Measurements from ENCODE around the gene KIF4B. TPM values are rescaled to one million over a fixed set of nuclear protein-coding genes. Genes with fewer than 3 reads are reported as not detected.

KIF4B gene
- total and polyA plus RNA-seq, 7 donors: 0.01 to 0.54 (median 0.05) TPM; not detected in 2

- H3K36me3 ChIP-seq (ENCODE audit: insufficient read depth in 1 of 2, low read depth in 1 of 2): no peaks in the 10 kb centered on the region
- no peaks in the 10 kb centered on the region for H3K27me3 ChIP-seq (ENCODE audit: insufficient read depth in 3 of 3, low read length in 2 of 3)
- H3K9me3 ChIP-seq: no peaks in the 10 kb centered on the region
- TF ChIP-seq CTCF (IDR thresholded peaks at IDR 0.05): no peak
- no peak overlapping the region for H3K4me3 ChIP-seq
- no peak overlapping the region for H3K27ac ChIP-seq
- 7 to 20% (median 14%) methylated on average over 1 of the region's 1 CpG for WGBS, 3 donors
- ATAC-seq (no peak), DNase-seq (no peak)
- no peaks in the 10 kb centered on the region for H3K4me1 ChIP-seq
- intact Hi-C loops (cut with DNase I): no loop called here
Measured at GRCh38 chr5:155049569-155050383, 36.2 kb downstream of the KIF4B start.

- no peak for TF ChIP-seq CTCF (IDR thresholded peaks at IDR 0.05)
- ATAC-seq (no peak), DNase-seq (no peak)
- H3K36me3 ChIP-seq (ENCODE audit: insufficient read depth in 1 of 2, low read depth in 1 of 2): no peaks in the 10 kb centered on the region
- no peak overlapping the region for H3K27ac ChIP-seq
- intact Hi-C loops (cut with DNase I): no loop called here
- no peak overlapping the region for H3K4me3 ChIP-seq
- WGBS, 3 donors: 59 to 69% (median 63%) methylated on average over 5 of the region's 5 CpGs
- H3K27me3 ChIP-seq (ENCODE audit: insufficient read depth in 3 of 3, low read length in 2 of 3): no peaks in the 10 kb centered on the region
- no peaks in the 10 kb centered on the region for H3K9me3 ChIP-seq
- H3K4me1 ChIP-seq: no peaks in the 10 kb centered on the region
Measured at GRCh38 chr5:155050384-155051019, 36.9 kb downstream of the KIF4B start.

GRCh38 chr5:155052532-155052931 lies 39.0 kb downstream of the KIF4B start:
- intact Hi-C loops (cut with DNase I): no loop called here
- H3K27ac ChIP-seq: no peak overlapping the region
- WGBS, 3 donors: 53 to 55% (median 54%) methylated on average over 4 of the region's 4 CpGs

GRCh38 chr5:155053501-155053900 lies 39.9 kb downstream of the KIF4B start:
- ATAC-seq (no peak), DNase-seq (no peak)
- H3K27ac ChIP-seq: no peak overlapping the region
- no peaks in the 10 kb centered on the region for H3K27me3 ChIP-seq (ENCODE audit: insufficient read depth in 3 of 3, low read length in 2 of 3)
- intact Hi-C loops (cut with DNase I): no loop called here
- no peak for TF ChIP-seq CTCF (IDR thresholded peaks at IDR 0.05)
- no peaks in the 10 kb centered on the region for H3K4me1 ChIP-seq
- no peaks in the 10 kb centered on the region for H3K9me3 ChIP-seq
- no peaks in the 10 kb centered on the region for H3K36me3 ChIP-seq (ENCODE audit: insufficient read depth in 1 of 2, low read depth in 1 of 2)
- H3K4me3 ChIP-seq: no peak overlapping the region
- 11 to 17% (median 13%) methylated on average over 4 of the region's 4 CpGs for WGBS, 3 donors

More at GRCh38 chr5:155052532-155052931, 39.0 kb downstream of the KIF4B start:
- DNase-seq (no peak), ATAC-seq (no peak)
- Histone ChIP-seq H3K4me1 (no peaks in the 10 kb centered on the region), H3K9me3 (no peaks in the 10 kb centered on the region), H3K4me3 (no peak overlapping the region), H3K27me3 (ENCODE audit: insufficient read depth in 3 of 3, low read length in 2 of 3) (no peaks in the 10 kb centered on the region), H3K36me3 (ENCODE audit: insufficient read depth in 1 of 2, low read depth in 1 of 2) (no peaks in the 10 kb centered on the region)
- no peak for TF ChIP-seq CTCF (IDR thresholded peaks at IDR 0.05)
